IMR-90 (cell line): ENCODE data around the gene PILRB. TPM values are rescaled to one million over a fixed set of nuclear protein-coding genes. Genes with fewer than 3 reads are reported as not detected.

Source experiments
- ATAC-seq: fragments of 200-7000 bp; cut with Tn5 transposase; 2 replicates; pipeline ENCODE4 v1.9.1; 2020; ENCODE audit warnings: low read depth, mild to moderate bottlenecking, moderate library complexity
- BruUV-seq: library from RNA; stranded (reverse); fragments of 400-500 nt; replicated peaks from 2 replicates; lab custom pipeline; 2021; lab: Mats Ljungman, UMichigan
- CTCF ChIA-PET: fragments of 300-600 bp; formaldehyde crosslinking; extraction: SDS; loops from one replicate; lab custom pipeline; 2021; ENCODE audit warnings: antibody characterized with exemption; lab: Yijun Ruan, JAX
- POLR2A ChIA-PET: fragments of 300-600 bp; sonication (Branson Sonifier 250); formaldehyde crosslinking; loops from one replicate; lab custom pipeline; 2022; ENCODE audit warnings: antibody characterized with exemption; ENCODE audit not compliant: unreplicated experiment; lab: Charles Lee
- DNase-seq: peaks from one replicate; pipeline ENCODE4 v3.0.0; 2013
- H2AFZ ChIP-seq: replicated peaks from 2 replicates; pipeline ENCODE3; 2013; ENCODE audit warnings: low read length, mild to moderate bottlenecking; ENCODE audit not compliant: poor library complexity
- H2AK5ac ChIP-seq: 2 replicates; pipeline ENCODE4 v1.6.1; 2013; ENCODE audit warnings: low read depth, low read length, inconsistent platforms
- H2AK9ac ChIP-seq: replicated peaks from 2 replicates; pipeline ENCODE3; 2013; ENCODE audit warnings: mild to moderate bottlenecking, low read depth, low read length, moderate library complexity; ENCODE audit not compliant: poor library complexity
- H2BK120ac ChIP-seq: 2 replicates; pipeline ENCODE4 v1.6.1; 2013; ENCODE audit warnings: low read depth, low read length, inconsistent platforms
- H2BK15ac ChIP-seq: 3 replicates; pipeline ENCODE4 v1.6.1; 2013; ENCODE audit warnings: low read depth, low read length, inconsistent platforms
- H2BK20ac ChIP-seq: 2 replicates; pipeline ENCODE4 v1.6.1; 2013; ENCODE audit warnings: low read depth, mild to moderate bottlenecking, inconsistent platforms, low read length, moderate library complexity
- H2BK5ac ChIP-seq: 2 replicates; pipeline ENCODE4 v1.6.1; 2013; ENCODE audit warnings: mild to moderate bottlenecking, low read depth, low read length, inconsistent platforms; ENCODE audit not compliant: poor library complexity, severe bottlenecking
- H3K14ac ChIP-seq: replicated peaks from 2 replicates; pipeline ENCODE4 v1.6.1; 2013; ENCODE audit warnings: low read depth, low read length, inconsistent platforms
- H3K18ac ChIP-seq: 2 replicates; pipeline ENCODE4 v1.6.1; 2013; ENCODE audit warnings: low read depth, low read length, control low read depth
- H3K23ac ChIP-seq: 2 replicates; pipeline ENCODE4 v1.6.1; 2013; ENCODE audit warnings: low read depth, low read length, inconsistent platforms
- H3K27ac ChIP-seq: 2 replicates; pipeline ENCODE4 v1.5.1; 2013; ENCODE audit warnings: mild to moderate bottlenecking, control low read depth, low read length; ENCODE audit not compliant: insufficient read depth
- H3K27me3 ChIP-seq: 2 replicates; pipeline ENCODE4 v1.6.1; 2013; ENCODE audit warnings: low read length; ENCODE audit not compliant: control insufficient read depth, insufficient read depth
- H3K36me3 ChIP-seq: 2 replicates; pipeline ENCODE4 v1.6.1; 2013; ENCODE audit warnings: low read length, mixed read lengths; ENCODE audit not compliant: control insufficient read depth, insufficient read depth
- H3K4ac ChIP-seq: 2 replicates; pipeline ENCODE4 v1.6.1; 2013; ENCODE audit warnings: low read depth, low read length, inconsistent platforms
- H3K4me1 ChIP-seq: 2 replicates; pipeline ENCODE4 v1.6.1; 2013; ENCODE audit warnings: low read length, mixed read lengths; ENCODE audit not compliant: control insufficient read depth, insufficient read depth
- H3K4me2 ChIP-seq: 2 replicates; pipeline ENCODE4 v1.6.1; 2013; ENCODE audit warnings: low read depth, mild to moderate bottlenecking, control low read depth, low read length, moderate library complexity
- H3K4me3 ChIP-seq: 2 replicates; pipeline ENCODE4 v1.5.1; 2013; ENCODE audit warnings: low read depth, mild to moderate bottlenecking, control low read depth, low read length, moderate library complexity; ENCODE audit not compliant: insufficient read depth
- H3K56ac ChIP-seq: 2 replicates; pipeline ENCODE4 v1.6.1; 2013; ENCODE audit warnings: low read length, inconsistent platforms; ENCODE audit not compliant: insufficient read depth; ENCODE audit errors: extremely low read depth
- H3K79me1 ChIP-seq, 2 experiments: 2 replicates each; pipeline ENCODE4 v1.6.1; 2013; ENCODE audit warnings: low read length in 2 of 2, inconsistent platforms in 1 of 2, low read depth in 1 of 2
- H3K9ac ChIP-seq: 2 replicates; pipeline ENCODE4 v1.6.1; 2013; ENCODE audit warnings: low read depth, low read length, control low read depth
- H3K9me1 ChIP-seq: 2 replicates; pipeline ENCODE4 v1.6.1; 2013; ENCODE audit warnings: low read length, inconsistent platforms; ENCODE audit not compliant: insufficient read depth
- H3K9me3 ChIP-seq: 2 replicates; pipeline ENCODE4 v1.6.1; 2013; ENCODE audit warnings: low read length; ENCODE audit not compliant: control insufficient read depth, insufficient read depth
- H4K20me1 ChIP-seq: 2 replicates; pipeline ENCODE4 v1.6.1; 2013; ENCODE audit warnings: low read length, inconsistent platforms; ENCODE audit not compliant: insufficient read depth
- H4K5ac ChIP-seq: 2 replicates; pipeline ENCODE4 v1.6.1; 2013; ENCODE audit warnings: mild to moderate bottlenecking, low read depth, low read length, control low read depth
- H4K8ac ChIP-seq, 2 experiments: 2 replicates each; pipeline ENCODE4 v1.6.1; 2013; ENCODE audit warnings: low read depth in 2 of 2, low read length in 2 of 2, control low read depth in 1 of 2, inconsistent platforms in 1 of 2
- H4K91ac ChIP-seq: 2 replicates; pipeline ENCODE4 v1.6.1; 2013; ENCODE audit warnings: low read depth, low read length, inconsistent platforms; ENCODE audit not compliant: insufficient read depth
- BHLHE40 ChIP-seq: fragments of 150-350 bp; IDR thresholded peaks from 2 replicates; pipeline ENCODE4 v1.6.1; 2016; ENCODE audit warnings: mild to moderate bottlenecking, low read depth, low read length
- CHD1 ChIP-seq: IDR thresholded peaks from 2 replicates; pipeline ENCODE4 v1.6.1; 2012; ENCODE audit warnings: low read depth, low read length, improper control_type of control experiment
- ELK1 ChIP-seq: fragments of 150-350 bp; IDR thresholded peaks from 2 replicates; pipeline ENCODE4 v1.6.1; 2016; ENCODE audit warnings: low read depth, mild to moderate bottlenecking, low read length, moderate library complexity, borderline replicate concordance
- MAZ ChIP-seq: IDR thresholded peaks from 2 replicates; pipeline ENCODE4 v1.6.1; 2012; ENCODE audit warnings: low read depth, mild to moderate bottlenecking, low read length, improper control_type of control experiment, moderate library complexity, borderline replicate concordance
- NFE2L2 ChIP-seq: fragments of 150-350 bp; IDR thresholded peaks from 2 replicates; pipeline ENCODE4 v1.6.1; 2016; ENCODE audit warnings: low read depth, mild to moderate bottlenecking, low read length
- SMC3 ChIP-seq: fragments of 150-350 bp; IDR thresholded peaks from 2 replicates; pipeline ENCODE4 v1.6.1; 2016; ENCODE audit warnings: low read depth, mild to moderate bottlenecking, antibody characterized with exemption, low read length, moderate library complexity
- WGBS, 2 experiments: methylation state at CpG; one replicate each; pipeline versions ENCODE4 v1.1.5 to v1.1.7; 2013; ENCODE audit warnings: missing lambda C conversion rate in 2 of 2; ENCODE audit not compliant: insufficient read length in 1 of 2; ENCODE audit errors: extremely low coverage in 2 of 2; 5-methylcytosine and 5-hydroxymethylcytosine counted together
- dilution Hi-C: fragments of 300-500 bp; cut with HindIII; formaldehyde crosslinking; loops from one replicate; pipeline ENCODE4 v1.14.3; 2018; ENCODE audit warnings: low sequenced_read_pairs; ENCODE audit not compliant: unreplicated experiment
- in situ Hi-C: fragments of 300-500 bp; cut with MboI; formaldehyde crosslinking; loops from 3 replicates; pipeline ENCODE4 v1.14.3; 2019; ENCODE audit warnings: low sequenced_read_pairs, inconsistent platforms, mixed read lengths
- intact Hi-C: fragments of 100-400 bp; cut with micrococcal nuclease; formaldehyde crosslinking; loops from 2 replicates; pipeline ENCODE4 v1.10.0; 2022
- polyA plus RNA-seq, 3 experiments: library from polyadenylated mRNA; depleted of rRNA; stranded (reverse); fragments of >200 nt; gene quantifications; 2 replicates each; pipeline ENCODE4 v1.2.3, GENCODE V29; 2012; ENCODE audit warnings: low replicate concordance in 1 of 3
- total RNA-seq: library from RNA; depleted of rRNA; stranded (reverse); fragments of >200 nt; gene quantifications from 2 replicates; pipeline ENCODE4 v1.2.3, GENCODE V29; 2012

Gene PILRB
- total and polyA plus RNA-seq, 2 of the 4 experiments (the other 2 are of a cell fraction) = 3.4 to 22.2 TPM

GRCh38 chr7:100401811-100402210 lies 43.9 kb downstream of the PILRB start:
- H3K56ac ChIP-seq = no peak overlapping the region
- no peak overlapping the region for H2AK5ac ChIP-seq
- H3K4me3 ChIP-seq = no peak overlapping the region
- H3K9me1 ChIP-seq = no peaks in the 10 kb centered on the region; the same call in 1 of the 2 replicates
- no peak overlapping the region for H2BK5ac ChIP-seq
- no TSS peak for BruUV-seq
- no peak overlapping the region for H4K5ac ChIP-seq
- no peak overlapping the region for H3K4ac ChIP-seq
- no peak overlapping the region for H3K27ac ChIP-seq
- intact Hi-C loops = no loop called here
- peaks cover 57% of the 10 kb centered on the region for H3K27me3 ChIP-seq
- no peak overlapping the region for H3K9ac ChIP-seq
- no peak overlapping the region for H2BK15ac ChIP-seq
- POLR2A ChIA-PET = no interaction called here
- no peak for TF ChIP-seq CHD1
- TF ChIP-seq SMC3 = no peak
- TF ChIP-seq ELK1 = no peak
- no peak for TF ChIP-seq NFE2L2
- TF ChIP-seq BHLHE40 = no peak
- no peak for TF ChIP-seq MAZ
- H4K91ac ChIP-seq = no peak overlapping the region
- no peaks in the 10 kb centered on the region for H3K9me3 ChIP-seq
- no peaks in the 10 kb centered on the region for H3K4me1 ChIP-seq
- no peaks in the 10 kb centered on the region for H4K20me1 ChIP-seq
- H3K79me1 ChIP-seq = no peaks in the 10 kb centered on the region
- no peak overlapping the region for H4K8ac ChIP-seq
- ATAC-seq (no peak), DNase-seq (no peak)
- no peak overlapping the region for H2AK9ac ChIP-seq
- H2BK120ac ChIP-seq = no peak overlapping the region
- no peak overlapping the region for H2BK20ac ChIP-seq
- no peak overlapping the region for H2AFZ ChIP-seq
- no peak overlapping the region for H3K18ac ChIP-seq
- H3K14ac ChIP-seq = no peak overlapping the region
- no peaks in the 10 kb centered on the region for H3K36me3 ChIP-seq
- dilution Hi-C loops = no loop called here
- no peak overlapping the region for H3K23ac ChIP-seq
- 31% methylated on average over 5 of the region's 5 CpGs; no CpG with 5 or more reads in 1 of the 2 experiments for WGBS, 2 experiments
- CTCF ChIA-PET = no interaction called here
- in situ Hi-C loops = no loop called here
- no peak overlapping the region for H3K4me2 ChIP-seq
